ENCODE data around the gene PDCD6IP.

The PDCD6IP gene

GRCh38 chr3:33877187-33877586 lies 78.8 kb downstream of the PDCD6IP start:
- DNase-seq, result no peak
- Histone ChIP-seq H3K4me3 (ENCODE audit: low read length) (no peak overlapping the region), H3K27ac (ENCODE audit: low read length) (no peak overlapping the region), H3K27me3 (replicated peaks; ENCODE audit: insufficient read depth, low read length) (no peaks in the 10 kb centered on the region), H3K36me3 (replicated peaks; ENCODE audit: insufficient read depth, low read length) (no peaks in the 10 kb centered on the region), H4K20me1 (ENCODE audit: insufficient read depth, low read length) (no peaks in the 10 kb centered on the region), H3K9ac (ENCODE audit: low read length) (no peak overlapping the region), H3K79me2 (ENCODE audit: low read length) (no peaks in the 10 kb centered on the region), H3F3A (ENCODE audit: insufficient read depth, low read length) (no peaks in the 10 kb centered on the region), H3K4me1 (ENCODE audit: low read length) (no peaks in the 10 kb centered on the region), H3K4me2 (ENCODE audit: low read depth, low read length) (no peak overlapping the region), H3K9me2 (replicated peaks; ENCODE audit: insufficient read depth, low read length) (no peaks in the 10 kb centered on the region), H3K9me3 (replicated peaks; ENCODE audit: insufficient read depth, low read length) (no peaks in the 10 kb centered on the region), H2AFZ (ENCODE audit: low read length) (no peak overlapping the region)
- TF ChIP-seq CTCF (IDR thresholded peaks at IDR 0.05; ENCODE audit: low read length) (no peak), EZH2 (optimal IDR thresholded peaks at IDR 0.05; ENCODE audit: low read depth, low read length) (no peak), EZH2phosphoT487 (IDR thresholded peaks at IDR 0.05; ENCODE audit: low read length) (no peak)

GRCh38 chr3:33879540-33879939 lies 81.1 kb downstream of the PDCD6IP start:
- H3K9ac ChIP-seq (ENCODE audit: low read length), result no peak overlapping the region
- no peak for TF ChIP-seq EZH2phosphoT487 (IDR thresholded peaks at IDR 0.05; ENCODE audit: low read length)
- TF ChIP-seq CTCF (IDR thresholded peaks at IDR 0.05; ENCODE audit: low read length), result no peak
- no peak for TF ChIP-seq EZH2 (optimal IDR thresholded peaks at IDR 0.05; ENCODE audit: low read depth, low read length)
- H3K4me1 ChIP-seq (ENCODE audit: low read length), result no peaks in the 10 kb centered on the region
- no peaks in the 10 kb centered on the region for H3F3A ChIP-seq (ENCODE audit: insufficient read depth, low read length)
- no peak overlapping the region for H3K4me3 ChIP-seq (ENCODE audit: low read length)
- no peak overlapping the region for H2AFZ ChIP-seq (ENCODE audit: low read length)
- no peaks in the 10 kb centered on the region for H3K36me3 ChIP-seq (replicated peaks; ENCODE audit: insufficient read depth, low read length)
- no peaks in the 10 kb centered on the region for H3K79me2 ChIP-seq (ENCODE audit: low read length)
- H3K27me3 ChIP-seq (replicated peaks; ENCODE audit: insufficient read depth, low read length), result no peaks in the 10 kb centered on the region
- H3K4me2 ChIP-seq (ENCODE audit: low read depth, low read length), result no peak overlapping the region
- no peaks in the 10 kb centered on the region for H3K9me2 ChIP-seq (replicated peaks; ENCODE audit: insufficient read depth, low read length)
- H4K20me1 ChIP-seq (ENCODE audit: insufficient read depth, low read length), result no peaks in the 10 kb centered on the region
- H3K27ac ChIP-seq (ENCODE audit: low read length), result no peak overlapping the region
- DNase-seq, result no peak
- no peaks in the 10 kb centered on the region for H3K9me3 ChIP-seq (replicated peaks; ENCODE audit: insufficient read depth, low read length)

GRCh38 chr3:33881156-33882064 lies 83.0 kb downstream of the PDCD6IP start:
- Histone ChIP-seq H3K4me1 (ENCODE audit: low read length) (no peaks in the 10 kb centered on the region), H3K9me2 (replicated peaks; ENCODE audit: insufficient read depth, low read length) (no peaks in the 10 kb centered on the region), H2AFZ (ENCODE audit: low read length) (no peak overlapping the region), H3K9ac (ENCODE audit: low read length) (no peak overlapping the region), H3K36me3 (replicated peaks; ENCODE audit: insufficient read depth, low read length) (no peaks in the 10 kb centered on the region), H3K4me3 (ENCODE audit: low read length) (no peak overlapping the region), H3K9me3 (replicated peaks; ENCODE audit: insufficient read depth, low read length) (no peaks in the 10 kb centered on the region), H3K79me2 (ENCODE audit: low read length) (no peaks in the 10 kb centered on the region), H3K27me3 (replicated peaks; ENCODE audit: insufficient read depth, low read length) (no peaks in the 10 kb centered on the region), H3K4me2 (ENCODE audit: low read depth, low read length) (no peak overlapping the region), H3K27ac (ENCODE audit: low read length) (no peak overlapping the region), H3F3A (ENCODE audit: insufficient read depth, low read length) (no peaks in the 10 kb centered on the region), H4K20me1 (ENCODE audit: insufficient read depth, low read length) (no peaks in the 10 kb centered on the region)
- TF ChIP-seq EZH2phosphoT487 (IDR thresholded peaks at IDR 0.05; ENCODE audit: low read length) (no peak), CTCF (IDR thresholded peaks at IDR 0.05; ENCODE audit: low read length) (no peak), EZH2 (optimal IDR thresholded peaks at IDR 0.05; ENCODE audit: low read depth, low read length) (no peak)
- DNase-seq, result no peak

All from MM.1S (cell line).